HG02678 (cell line): Measurements from ENCODE around the gene ULK4.

Experiments
- ATAC-seq: cut with Tn5 transposase; IDR thresholded peaks from one replicate; pipeline ENCODE4 v1.9.1; 2021; ENCODE audit warnings: mild to moderate bottlenecking, moderate library complexity; ENCODE audit not compliant: unreplicated experiment

ULK4 gene

DNA sequence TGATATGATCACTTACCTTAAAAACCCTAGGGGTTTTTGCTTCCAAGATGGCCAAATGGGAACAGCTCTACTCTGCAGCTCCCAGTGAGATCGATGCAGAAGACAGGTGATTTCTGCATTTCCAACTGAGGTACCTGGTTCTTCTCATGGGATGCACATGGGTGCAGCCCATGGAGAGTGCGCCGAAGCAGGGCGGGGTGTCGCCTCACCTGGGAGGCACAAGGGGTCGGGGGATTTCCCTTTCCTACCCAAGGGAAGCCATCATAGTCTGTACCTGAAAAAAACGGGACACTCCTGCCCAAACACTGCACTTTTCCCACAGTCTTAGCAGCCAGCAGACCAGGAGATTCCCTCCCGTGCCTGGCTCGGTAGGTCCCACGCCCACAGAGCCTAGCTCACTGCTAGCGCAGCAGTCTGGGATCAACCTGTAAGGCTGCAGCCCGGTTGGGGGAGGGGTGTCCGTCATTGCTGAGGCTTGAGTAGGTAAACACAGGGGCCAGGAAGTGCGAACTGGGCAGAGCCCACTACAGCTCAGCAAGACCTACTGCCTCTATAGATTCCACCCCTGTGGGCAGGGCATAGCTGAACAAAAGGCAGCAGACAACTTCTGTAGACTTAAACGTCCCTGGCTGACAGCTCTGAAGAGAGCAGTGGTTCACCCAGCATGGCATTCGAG lies 684.0 kb downstream of the ULK4 start:
- ATAC-seq: no peak

DNA sequence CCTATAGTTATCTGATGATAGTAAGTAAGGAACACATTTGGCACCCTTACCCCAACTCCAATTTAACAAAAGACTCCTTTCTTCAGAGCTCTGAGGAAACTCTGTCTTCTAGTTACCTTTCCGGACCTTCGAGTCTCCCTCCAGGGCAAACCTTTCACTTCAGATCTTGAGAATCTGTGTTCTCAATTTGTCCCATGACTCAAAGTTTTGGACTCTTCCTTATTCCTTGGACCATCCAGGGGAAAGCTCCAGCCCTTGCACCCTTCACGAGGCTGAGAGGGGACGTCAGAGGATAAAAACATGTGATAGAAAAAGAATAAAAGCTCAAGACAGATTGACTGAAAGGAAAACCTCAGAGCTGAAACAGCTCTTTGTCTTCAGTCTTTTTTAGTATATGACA lies 685.7 kb downstream of the ULK4 start:
- no peak for ATAC-seq

DNA sequence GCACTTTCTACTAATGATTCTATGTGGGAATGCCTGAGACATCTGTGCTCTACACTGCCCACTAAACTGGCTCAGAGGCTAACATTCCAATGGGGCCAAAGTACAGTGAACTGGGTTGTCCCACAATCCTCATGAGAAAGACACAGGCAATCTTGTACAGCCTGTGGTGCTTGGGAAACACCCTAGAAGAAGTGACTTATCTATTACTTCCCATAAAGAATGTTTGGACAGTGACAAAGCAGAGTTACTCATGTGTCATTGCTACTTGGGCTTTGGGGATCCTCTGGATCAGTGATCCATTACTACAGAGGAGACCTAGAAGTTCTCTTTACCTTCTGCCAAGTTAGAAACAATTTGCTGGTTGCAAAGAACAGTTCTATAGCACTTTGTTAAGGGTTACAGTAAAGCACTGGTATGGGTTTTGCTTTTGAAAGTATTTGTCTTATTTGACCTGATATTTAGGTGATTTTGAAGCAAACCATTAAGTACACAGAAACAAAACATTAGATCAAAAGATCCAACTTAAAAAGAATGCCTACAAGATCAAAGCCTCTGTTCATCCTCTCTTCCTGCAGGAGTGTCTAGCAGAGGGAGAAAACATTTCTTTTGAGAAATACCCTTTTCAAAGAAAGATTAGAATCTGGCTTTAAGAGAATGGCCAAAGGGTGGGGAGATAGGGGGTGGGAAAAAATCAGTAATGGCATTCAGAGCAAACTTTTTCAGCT lies 686.8 kb downstream of the ULK4 start:
- no peak for ATAC-seq

DNA sequence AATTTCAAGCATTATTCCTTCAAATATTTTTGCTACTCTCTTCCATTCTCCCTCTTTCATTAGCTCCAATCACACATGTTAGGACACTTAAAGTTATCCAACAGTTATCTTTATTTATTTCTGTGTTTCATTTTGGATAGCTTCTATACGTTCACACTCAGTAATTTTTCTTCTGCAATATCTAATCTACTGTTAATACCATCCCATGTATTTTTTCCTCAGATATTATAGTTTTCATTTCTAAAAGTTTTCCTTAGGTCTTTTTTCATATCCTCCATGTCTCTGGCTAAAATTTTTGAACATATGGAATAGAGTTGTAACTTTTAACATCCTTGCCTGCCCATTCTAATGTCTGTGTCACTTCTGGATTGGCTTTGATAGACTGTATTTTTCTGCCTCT lies 689.2 kb downstream of the ULK4 start:
- ATAC-seq: no peak

DNA sequence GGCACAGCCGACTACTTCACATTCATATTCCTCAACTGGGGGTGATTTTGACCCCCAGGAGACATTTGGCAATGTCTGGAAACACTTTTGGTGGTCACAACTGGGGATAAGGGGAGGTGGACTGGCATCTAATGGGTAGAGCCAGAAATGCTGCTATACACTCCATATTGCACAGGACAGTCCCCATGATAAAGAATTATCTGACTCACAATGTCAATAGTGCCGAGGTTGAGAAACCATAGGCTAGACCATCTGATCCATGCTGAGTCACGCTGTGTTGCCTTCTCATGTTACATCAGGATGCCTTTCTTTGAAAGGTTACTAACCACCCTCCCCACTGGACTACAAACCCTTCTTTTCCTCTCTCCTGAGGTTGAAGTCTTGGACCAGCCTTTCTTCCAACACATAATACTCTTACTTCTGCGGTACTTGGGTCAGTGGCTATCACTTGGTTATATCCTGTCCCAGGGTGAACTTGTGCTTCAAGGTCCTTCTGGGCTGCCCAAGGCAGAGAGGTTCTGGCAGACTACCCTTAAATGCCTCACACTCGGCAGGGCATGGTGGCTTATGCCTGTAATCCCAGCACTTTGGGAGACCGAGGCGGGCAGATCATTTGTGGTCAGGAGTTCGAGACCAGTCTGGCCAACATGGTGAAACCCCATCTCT lies 693.8 kb downstream of the ULK4 start:
- no peak for ATAC-seq

DNA sequence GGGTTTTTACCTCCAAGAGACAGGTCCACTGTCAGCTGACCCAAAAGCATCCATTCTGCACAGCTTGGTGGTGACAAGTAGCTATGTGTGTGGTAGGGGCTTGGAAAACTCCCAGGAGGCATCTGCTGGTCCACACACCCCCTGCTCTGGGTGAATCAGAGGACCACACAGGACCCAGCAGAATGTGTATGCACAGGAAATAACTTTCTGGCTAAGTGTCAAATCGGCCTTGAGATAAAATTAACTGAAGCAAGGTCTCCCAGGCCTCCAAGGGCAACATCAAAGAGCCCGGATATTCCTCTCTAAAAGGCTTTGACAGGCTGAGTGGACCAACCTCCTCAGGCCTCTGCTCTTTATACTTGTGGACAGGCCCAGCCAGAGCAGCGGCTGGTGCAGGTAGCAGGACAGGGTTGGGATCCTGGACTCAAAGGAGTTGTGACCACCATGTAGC lies 696.1 kb downstream of the ULK4 start:
- ATAC-seq: no peak

DNA sequence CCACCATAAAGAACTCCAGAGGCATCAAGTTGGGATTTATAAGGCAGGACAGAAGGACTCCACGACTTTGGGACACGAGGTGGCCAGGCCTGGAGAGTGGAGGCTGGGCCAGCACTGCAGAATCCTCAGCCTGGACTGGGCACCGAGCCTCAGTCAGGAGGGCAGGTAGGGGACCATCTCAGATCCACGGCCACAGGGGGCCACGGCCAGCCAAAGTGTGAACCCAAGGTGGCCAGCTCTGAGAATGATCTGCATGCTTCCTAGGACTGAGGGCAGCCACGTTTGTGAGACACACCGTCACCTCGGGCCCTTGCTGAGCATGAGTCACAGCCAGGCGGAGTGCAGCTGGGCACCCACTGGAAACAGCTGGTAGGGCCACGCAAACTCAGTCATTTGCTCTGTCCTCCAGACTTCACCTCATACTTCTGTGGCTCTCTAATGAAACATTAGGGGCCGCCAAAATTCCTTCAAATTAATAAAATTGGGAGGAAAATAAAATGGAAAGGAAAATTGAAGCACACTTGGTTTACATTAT lies 696.8 kb downstream of the ULK4 start:
- ATAC-seq: no peak

DNA sequence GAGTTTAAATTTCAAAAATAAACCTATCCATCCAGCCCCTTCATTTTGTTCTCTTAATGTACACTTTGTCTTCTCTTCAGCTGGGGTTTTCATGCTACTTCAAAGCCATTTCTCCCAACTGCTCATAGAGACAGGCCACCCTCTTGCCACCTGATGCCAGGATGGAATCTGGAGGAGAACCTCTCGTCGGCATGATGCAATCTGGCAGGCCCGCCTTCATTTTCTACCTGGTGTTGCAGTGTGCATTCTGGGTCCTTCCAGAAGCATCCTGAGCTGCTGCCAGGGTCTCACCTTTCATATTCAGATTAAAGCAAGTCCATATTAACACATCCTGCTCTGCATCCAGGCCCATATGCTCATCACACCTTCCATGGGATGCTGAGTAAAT lies 701.8 kb downstream of the ULK4 start:
- ATAC-seq: no peak

DNA sequence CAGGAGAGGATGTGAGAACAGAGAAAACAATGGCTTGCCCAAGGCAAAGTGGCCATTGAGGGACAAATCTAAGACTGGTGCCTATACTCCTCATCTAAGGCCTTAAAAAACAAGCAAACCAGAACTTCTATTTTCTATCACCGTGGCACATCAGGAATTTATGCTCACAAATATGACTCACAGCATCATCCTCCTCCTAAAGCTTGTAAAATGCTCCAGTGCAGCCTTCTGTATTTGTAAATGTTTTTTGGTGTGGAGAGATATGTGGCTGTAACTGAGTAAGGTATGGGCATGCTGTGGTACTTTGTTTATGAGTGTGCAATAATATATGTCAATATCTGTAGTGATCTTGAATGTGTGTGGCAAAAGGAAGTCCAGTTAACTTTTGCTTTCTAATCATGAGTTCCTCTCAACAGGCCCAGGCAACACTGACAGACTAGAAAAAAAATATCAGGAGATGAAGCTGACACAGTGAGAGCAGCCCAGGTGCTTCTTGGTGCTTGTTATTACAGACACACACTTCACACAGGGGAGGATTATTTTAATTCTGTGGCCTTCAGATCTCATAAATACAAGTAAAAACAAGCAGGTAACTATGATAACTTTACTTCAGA lies 702.3 kb downstream of the ULK4 start:
- no peak for ATAC-seq

DNA sequence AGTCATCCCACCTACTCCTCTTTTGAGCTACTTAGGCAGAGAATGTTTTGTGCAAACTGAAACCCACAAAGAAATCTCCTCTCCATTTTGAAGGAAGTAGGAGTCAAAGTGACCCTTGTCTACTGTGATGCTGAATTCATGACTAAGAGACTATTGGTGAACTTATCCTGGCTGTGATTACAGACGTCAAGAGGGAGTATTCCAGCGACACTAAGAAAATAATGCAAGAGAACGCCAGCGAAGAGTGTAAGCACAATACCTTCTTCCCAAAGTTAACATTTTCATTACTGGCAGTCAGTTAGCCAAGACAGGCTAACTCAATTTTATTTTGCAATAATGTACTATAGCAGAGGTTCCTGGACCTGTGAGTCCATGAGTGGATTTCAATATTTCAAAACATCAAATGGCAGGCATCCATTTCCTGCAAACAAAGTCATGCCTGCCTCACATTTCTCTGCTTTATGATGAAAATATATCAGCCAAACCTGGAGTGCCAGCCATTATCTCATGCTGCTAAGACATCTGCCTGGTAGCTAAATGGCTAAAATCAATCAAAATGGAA lies 703.6 kb downstream of the ULK4 start:
- ATAC-seq: no peak

DNA sequence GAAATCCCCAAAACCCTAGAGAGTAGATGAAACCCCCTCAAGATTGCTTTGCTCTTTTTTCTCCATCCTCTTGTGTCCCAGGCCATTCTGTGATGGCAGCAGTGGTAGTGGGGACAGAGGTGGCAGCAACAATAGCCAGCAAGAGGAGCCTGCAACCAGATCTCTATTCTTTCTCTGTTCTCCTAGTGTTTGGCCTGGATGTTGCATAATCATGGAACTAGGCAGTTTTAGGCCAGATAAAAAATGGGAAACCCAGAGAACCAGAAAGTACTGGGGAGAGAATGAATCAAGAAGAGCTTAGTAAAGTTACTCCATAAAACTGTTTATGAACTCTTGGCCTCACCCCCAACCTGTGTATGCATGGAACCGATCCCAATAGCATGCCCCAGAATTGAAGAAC lies 710.3 kb downstream of the ULK4 start:
- no peak for ATAC-seq

DNA sequence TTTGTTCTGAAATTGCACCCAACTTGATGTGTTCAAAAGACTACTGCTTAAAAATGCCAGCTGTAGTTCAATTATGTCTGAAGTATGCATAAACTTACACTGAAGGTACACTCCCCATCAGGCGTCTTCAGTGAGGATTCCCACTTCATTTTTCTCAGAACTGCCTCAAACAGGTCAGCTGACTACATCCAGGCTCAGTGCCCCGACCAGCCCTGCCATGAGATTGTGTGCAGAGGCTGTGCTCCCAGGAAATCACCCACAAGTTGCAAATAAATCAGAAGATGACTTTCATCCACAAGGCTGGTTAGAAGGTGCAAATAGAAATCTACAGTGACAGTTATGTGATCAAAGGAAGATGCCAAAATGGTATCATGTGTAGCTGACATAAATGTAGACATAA lies 711.1 kb downstream of the ULK4 start:
- ATAC-seq: no peak

DNA sequence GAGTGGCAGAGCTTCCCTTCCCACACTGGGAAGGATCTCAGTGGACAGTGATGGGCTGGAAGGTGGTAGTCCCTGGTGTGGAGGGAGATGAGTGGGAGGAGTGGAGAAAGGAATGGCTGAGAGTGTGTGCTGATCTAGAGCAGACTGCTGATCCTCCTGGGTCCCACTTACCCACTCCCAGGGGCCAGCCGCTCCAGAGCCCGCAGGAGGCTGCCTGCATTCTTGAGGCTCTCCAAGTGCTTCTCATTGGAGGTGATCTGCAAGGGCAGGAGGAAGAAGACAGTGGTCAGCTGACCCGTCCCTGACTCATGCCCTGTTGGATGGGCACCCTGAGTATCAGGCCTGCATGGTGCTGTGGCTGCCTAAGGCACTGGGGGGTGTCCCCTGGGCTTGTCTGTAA lies 712.6 kb downstream of the ULK4 start:
- no peak for ATAC-seq

DNA sequence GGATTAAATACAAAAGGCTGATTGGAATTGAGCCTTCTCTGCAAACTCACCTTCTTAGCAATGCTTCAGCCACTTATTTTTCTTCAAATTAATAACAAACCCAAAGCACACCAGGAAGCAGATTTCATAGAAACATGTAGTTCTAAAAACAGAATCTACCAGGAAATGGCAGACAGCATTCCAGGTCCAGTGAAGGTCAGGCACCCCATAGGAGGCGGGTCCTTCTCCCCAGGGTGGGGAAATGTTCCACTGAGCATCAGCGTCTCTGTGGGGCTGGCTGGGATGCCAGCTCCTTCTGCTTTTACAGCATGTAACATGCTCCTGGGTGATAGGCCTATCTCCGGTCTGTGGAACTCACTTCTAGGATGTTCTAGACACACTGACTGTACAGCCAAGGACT lies 713.4 kb downstream of the ULK4 start:
- no peak for ATAC-seq

DNA sequence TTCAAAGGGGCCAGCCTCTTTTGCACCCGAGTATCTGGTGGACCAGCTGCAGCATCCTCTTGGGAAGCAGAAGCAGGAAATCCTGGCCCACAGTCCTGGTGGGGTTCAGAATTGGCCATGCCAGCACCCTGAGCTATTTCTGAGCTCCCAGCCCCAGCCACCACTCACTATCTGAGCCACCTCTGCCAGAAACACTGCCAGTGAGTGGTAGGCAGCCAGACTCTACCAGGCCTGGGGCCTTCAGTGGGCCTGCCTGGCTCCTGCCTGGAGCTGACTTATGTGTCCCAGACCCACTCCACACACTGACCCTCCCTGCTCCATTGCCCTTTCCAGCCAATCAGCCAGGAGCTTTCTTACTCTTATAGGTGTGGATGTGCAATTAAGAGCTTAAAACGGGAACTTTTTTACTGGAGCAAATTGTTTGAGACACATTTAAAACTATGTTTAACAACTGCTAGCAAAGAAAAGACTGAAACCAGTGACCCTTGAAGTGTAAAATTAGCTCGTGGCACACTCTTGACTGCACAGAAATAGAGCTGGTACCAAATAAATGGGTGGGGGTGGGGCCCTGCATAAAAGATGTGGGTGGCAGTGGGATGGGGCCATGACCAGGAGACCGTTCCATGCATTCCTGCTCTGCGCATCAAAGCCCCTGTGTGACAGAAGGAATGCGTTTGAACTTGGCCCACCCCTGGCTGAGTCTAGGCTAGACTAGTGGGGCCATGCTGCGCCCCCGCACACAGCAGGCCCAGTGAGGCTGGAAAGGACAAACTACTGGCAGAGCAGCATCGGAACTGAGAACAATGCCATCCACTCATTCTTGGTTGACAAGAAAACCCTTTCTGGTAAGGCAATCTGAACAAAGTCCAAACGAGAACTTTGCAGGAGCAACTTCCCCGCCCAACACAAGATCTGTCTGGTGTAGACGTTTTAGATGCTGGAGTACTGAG lies 714.6 kb downstream of the ULK4 start:
- no peak for ATAC-seq

DNA sequence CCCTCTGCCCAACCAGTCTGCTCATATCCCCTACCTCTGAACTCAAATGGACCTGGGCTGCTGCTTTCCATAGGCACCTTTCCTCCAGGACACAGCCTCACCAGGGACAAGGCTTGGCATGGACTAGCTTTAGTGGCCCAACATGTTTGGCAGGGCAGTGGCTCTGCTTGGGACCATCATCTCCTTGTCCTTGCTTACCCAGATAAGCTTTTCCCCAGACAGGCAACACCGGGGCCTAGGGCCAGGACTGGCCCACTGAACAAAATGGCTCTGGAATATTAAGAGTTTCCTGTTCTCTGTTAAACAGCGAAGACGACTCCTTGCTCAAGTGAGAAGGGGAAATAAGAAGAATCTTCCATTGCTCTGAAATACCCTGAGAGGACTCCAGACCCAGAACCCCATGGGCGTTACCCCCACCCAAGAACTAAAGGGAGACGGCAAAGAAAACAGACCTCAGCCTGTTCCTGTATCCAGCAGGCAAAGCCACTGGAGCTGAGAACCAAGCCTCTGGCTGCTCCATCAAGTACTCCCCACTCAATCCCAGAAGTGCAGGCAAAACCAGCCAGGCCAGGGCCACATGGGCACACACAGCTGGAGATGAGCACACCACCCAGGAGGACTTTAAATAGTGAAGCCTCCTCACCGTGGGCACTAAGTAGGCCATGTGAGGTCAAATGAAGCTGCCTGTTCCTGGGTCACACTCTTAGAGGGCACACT lies 717.1 kb downstream of the ULK4 start:
- ATAC-seq: no peak

DNA sequence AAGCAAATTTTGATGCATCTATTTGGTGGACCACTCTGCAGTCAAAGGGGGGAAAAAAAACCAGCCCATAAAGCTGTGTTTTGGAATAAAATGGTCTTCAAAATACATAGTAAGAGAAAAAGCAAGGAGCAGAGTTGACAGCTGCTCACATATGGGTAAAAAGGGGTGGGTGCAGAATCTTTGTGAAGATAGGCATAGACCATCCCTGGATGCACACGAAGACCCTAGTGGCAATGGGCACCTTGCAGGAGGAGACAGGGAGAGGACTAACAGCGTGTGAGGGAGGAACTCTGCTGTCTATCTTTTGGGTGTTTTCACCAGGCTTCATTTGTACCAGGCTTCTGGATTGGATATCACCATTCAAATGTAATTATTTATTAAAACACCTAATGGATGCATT lies 718.7 kb downstream of the ULK4 start:
- no peak for ATAC-seq

DNA sequence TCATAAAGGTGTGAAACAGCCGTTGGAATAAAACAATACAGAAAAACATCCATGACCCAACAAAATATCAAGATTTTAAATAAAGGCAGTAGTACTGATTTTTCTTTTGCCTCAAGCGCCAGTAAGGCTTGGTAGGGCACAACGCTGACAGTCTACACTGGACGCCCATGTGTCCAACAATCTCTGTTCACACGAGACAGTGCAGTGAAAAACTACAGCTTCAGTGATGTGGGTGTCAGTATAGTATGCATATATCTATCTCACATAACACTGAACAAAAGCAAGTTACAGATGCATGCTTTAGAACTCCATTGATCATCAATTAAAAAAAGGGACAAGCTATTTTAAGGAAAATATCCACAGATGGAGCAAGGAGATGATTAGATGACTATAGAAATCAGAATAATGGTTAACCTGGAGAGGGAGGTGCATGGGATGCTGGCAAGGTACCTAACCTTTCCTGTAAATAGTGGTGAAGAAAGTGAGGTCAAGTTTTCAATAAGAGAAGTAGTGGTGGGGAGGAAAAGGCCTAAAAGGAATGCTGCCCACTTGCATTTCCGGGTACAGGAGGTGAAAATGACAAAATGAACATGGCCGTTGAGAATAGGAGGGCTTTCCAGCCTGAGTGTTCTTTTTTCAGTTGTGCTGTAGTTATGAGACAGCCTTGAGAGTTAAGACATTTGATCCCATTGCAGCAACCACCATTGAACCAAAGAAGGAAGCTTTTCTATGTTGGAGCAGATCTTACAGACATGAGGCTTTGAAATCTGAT lies 719.9 kb downstream of the ULK4 start:
- ATAC-seq: no peak

DNA sequence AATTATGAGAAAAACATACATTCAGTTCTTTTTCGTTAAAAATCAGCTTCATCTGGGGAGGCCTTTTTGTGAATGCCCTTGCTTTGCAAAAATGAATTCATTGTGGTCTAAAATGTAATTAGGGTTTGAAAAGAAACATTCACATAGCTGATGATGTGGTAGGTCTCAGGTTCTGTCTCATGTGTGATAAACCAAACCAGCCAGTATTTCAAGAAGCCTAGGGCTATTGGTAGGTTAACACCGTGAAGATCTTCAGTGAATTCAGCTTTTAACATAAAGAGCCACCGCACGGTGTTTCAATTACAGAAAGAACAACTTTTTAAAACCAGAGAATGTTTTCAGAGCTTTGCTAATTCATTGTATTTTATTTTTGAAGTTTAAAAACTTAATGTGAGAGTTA lies 720.7 kb downstream of the ULK4 start:
- no peak for ATAC-seq
